HG03097 (cell line): ENCODE measurements around the gene OR2L3.
"Not testable (repeated sequence)": the region's sequence is repeated elsewhere in the genome, so short reads cannot be mapped to it uniquely, and the experiment has no call there.

ENCODE experiments used
- ATAC-seq: cut with Tn5 transposase; IDR thresholded peaks from one replicate; pipeline ENCODE4 v1.9.1; 2021; ENCODE audit not compliant: unreplicated experiment, low FRiP score

OR2L3 gene

GRCh38 chr1:248046536-248046935 lies at the start of gene OR2L3:
TSS of gene OR2L3 (plus strand) at chr1:248046836. CDS start at chr1:248060682, 13,846 bp downstream.
- ATAC-seq: no peak

- ATAC-seq: no peak
Measured at GRCh38 chr1:247998811-247999210, 47.8 kb upstream of the OR2L3 start.

- no peak for ATAC-seq
Measured at GRCh38 chr1:248000169-248000568, 46.5 kb upstream of the OR2L3 start.

GRCh38 chr1:248007778-248008177 lies 38.9 kb upstream of the OR2L3 start:
- no peak for ATAC-seq

GRCh38 chr1:248009681-248010080 lies 37.0 kb upstream of the OR2L3 start:
- ATAC-seq: no peak

- ATAC-seq: no peak
Measured at GRCh38 chr1:248013229-248013710, 33.4 kb upstream of the OR2L3 start, which contains the start of gene OR2L5. TSS of gene OR2L5 (plus strand) at chr1:248013660. CDS start at chr1:248021948, 8,288 bp downstream.

- no peak for ATAC-seq
Measured at GRCh38 chr1:248015803-248016202, 30.8 kb upstream of the OR2L3 start.

- ATAC-seq: no peak
Measured at GRCh38 chr1:248029770-248030169, 16.9 kb upstream of the OR2L3 start, which contains the start of gene OR2L2. TSS of gene OR2L2 (plus strand) at chr1:248030070. CDS start at chr1:248038268, 8,198 bp downstream.

GRCh38 chr1:248045209-248045608 lies 1.4 kb upstream of the OR2L3 start:
- no peak for ATAC-seq

GRCh38 chr1:248047008-248047407 lies 372 bp downstream of the OR2L3 start:
- no peak for ATAC-seq

- no peak for ATAC-seq
Measured at GRCh38 chr1:248054671-248055070, 8.0 kb downstream of the OR2L3 start.

GRCh38 chr1:248055261-248055660 lies 8.6 kb downstream of the OR2L3 start:
- no peak for ATAC-seq

GRCh38 chr1:248065071-248065470 lies 18.4 kb downstream of the OR2L3 start:
- no peak for ATAC-seq

- no peak for ATAC-seq
Measured at GRCh38 chr1:248065604-248066003, 19.0 kb downstream of the OR2L3 start.

GRCh38 chr1:248083864-248084263 lies 37.2 kb downstream of the OR2L3 start:
- not testable (repeated sequence) for ATAC-seq

GRCh38 chr1:248094884-248095283 lies 48.2 kb downstream of the OR2L3 start, which contains the start of gene OR2L13:
TSS of gene OR2L13 (plus strand) at chr1:248095184. CDS start at chr1:248099376, 4,192 bp downstream.
- no peak for ATAC-seq

- ATAC-seq: no peak
Measured at GRCh38 chr1:248098529-248098928, 51.9 kb downstream of the OR2L3 start.

GRCh38 chr1:248102847-248103246 lies 56.2 kb downstream of the OR2L3 start:
- ATAC-seq: no peak

- ATAC-seq: no peak
Measured at GRCh38 chr1:248111157-248111556, 64.5 kb downstream of the OR2L3 start.
